ENCODE data around the gene DDX10. TPM values are rescaled to one million over a fixed set of nuclear protein-coding genes. Genes with fewer than 3 reads are reported as not detected.

Gene DDX10
- total and polyA plus RNA-seq, 9 donors, result 13.1 to 34.3 (median 25.7) TPM

DNA sequence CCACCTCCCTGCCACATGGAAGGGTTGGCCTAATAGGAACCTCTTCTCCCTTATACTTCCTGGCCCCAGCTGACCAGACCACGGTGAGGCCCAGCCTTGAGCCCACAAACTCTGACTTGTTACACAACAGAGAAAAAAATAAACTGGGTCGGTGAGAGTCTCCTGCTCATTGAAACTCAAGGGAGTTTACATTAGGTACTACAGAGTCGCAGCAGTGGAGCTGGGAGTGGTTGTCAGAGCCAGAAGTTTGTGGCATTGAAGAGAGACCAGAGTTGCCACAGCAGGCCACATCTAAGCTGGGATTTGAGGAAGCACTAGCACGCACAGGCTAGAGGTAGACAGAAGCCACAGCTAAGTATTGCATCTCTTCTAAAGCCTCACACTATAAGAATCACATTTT is 296.2 kb downstream of the DDX10 start:
- no peak overlapping the region for H3K27ac ChIP-seq
- intact Hi-C loops (cut with DNase I), result no loop called here
- no peaks in the 10 kb centered on the region for H3K27me3 ChIP-seq
- no peak for DNase-seq
- 52 to 58% (median 55%) methylated on average over 4 of the region's 4 CpGs for WGBS, 3 donors
- no peaks in the 10 kb centered on the region for H3K4me1 ChIP-seq (ENCODE audit: insufficient read depth)
- no peaks in the 10 kb centered on the region for H3K36me3 ChIP-seq
- no peaks in the 10 kb centered on the region for H3K9me3 ChIP-seq
- TF ChIP-seq POLR2A (IDR thresholded peaks at IDR 0.05), result no peak
- TF ChIP-seq, protein P1, sequence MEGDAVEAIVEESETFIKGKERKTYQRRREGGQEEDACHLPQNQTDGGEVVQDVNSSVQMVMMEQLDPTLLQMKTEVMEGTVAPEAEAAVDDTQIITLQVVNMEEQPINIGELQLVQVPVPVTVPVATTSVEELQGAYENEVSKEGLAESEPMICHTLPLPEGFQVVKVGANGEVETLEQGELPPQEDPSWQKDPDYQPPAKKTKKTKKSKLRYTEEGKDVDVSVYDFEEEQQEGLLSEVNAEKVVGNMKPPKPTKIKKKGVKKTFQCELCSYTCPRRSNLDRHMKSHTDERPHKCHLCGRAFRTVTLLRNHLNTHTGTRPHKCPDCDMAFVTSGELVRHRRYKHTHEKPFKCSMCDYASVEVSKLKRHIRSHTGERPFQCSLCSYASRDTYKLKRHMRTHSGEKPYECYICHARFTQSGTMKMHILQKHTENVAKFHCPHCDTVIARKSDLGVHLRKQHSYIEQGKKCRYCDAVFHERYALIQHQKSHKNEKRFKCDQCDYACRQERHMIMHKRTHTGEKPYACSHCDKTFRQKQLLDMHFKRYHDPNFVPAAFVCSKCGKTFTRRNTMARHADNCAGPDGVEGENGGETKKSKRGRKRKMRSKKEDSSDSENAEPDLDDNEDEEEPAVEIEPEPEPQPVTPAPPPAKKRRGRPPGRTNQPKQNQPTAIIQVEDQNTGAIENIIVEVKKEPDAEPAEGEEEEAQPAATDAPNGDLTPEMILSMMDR (IDR thresholded peaks at IDR 0.05), result no peak
- no peak for TF ChIP-seq EP300 (IDR thresholded peaks at IDR 0.05)
- no peak overlapping the region for H3K4me3 ChIP-seq

DNA sequence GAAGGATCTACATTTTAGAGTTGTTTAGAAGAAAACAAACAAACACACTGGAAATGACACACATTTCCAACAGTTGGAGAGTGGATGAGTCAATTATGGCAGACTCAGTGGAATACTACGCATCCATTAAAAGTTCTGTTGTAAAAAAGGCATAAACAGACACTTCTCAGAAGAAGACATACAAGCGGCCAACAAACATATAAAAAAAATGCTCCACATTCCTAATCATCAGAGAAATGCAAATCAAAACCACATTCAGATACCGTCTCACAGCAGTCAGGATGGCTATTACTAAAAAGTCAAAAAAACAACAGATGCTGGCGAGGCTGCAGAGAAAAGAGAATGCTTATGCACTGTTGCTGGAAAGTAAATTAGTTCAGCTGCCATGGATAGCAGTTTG is 298.2 kb downstream of the DDX10 start:
- Histone ChIP-seq H3K4me1 (ENCODE audit: insufficient read depth) (no peaks in the 10 kb centered on the region), H3K4me3 (no peak overlapping the region), H3K9me3 (no peaks in the 10 kb centered on the region), H3K36me3 (no peaks in the 10 kb centered on the region), H3K27ac (no peak overlapping the region), H3K27me3 (no peaks in the 10 kb centered on the region)
- TF ChIP-seq, protein P1 (IDR thresholded peaks at IDR 0.05), result no peak
- intact Hi-C loops (cut with DNase I), result no loop called here
- 64 to 86% (median 80%) methylated on average over 4 of the region's 4 CpGs for WGBS, 3 donors
- DNase-seq, result no peak

DNA sequence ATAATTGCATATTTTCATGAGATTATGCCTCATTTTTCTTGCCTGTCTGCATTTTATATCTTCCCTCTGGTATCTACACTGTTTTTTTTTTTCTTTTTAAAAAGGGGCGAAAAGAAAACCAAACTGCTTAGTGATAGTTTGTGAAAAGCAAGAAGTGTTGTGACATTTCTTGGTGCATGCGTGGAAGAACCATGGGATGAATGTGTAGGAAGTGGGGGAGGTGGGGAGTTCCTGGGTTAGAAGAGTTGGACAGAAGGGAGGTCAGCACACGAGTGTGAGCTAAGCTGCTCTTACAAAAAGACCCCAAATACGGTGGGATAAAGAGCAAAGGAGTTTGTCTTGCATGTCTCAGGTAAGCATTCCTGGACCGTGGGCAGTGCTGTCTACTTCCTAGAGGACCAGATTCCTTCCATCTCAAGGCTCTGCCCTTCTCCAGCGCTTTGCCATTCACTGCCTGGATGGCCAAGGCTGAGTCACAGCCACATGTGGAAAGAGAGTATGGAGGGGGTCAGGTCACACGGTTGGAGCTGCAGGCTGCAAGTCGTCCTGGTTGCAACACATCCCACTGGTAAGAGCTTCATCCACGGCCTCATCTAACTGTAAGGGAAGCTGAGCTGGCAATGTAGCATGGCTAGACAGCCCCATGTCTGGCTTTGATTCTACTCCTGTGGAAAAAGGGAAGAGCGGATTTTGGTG is 300.6 kb downstream of the DDX10 start:
- Histone ChIP-seq H3K9me3 (no peaks in the 10 kb centered on the region), H3K27me3 (no peaks in the 10 kb centered on the region), H3K36me3 (no peaks in the 10 kb centered on the region), H3K4me1 (ENCODE audit: insufficient read depth) (no peaks in the 10 kb centered on the region), H3K4me3 (no peak overlapping the region), H3K27ac (no peak overlapping the region)
- TF ChIP-seq EP300 (IDR thresholded peaks at IDR 0.05) (no peak), POLR2A (IDR thresholded peaks at IDR 0.05) (no peak)
- TF ChIP-seq, protein P1 (IDR thresholded peaks at IDR 0.05), result no peak
- 66 to 70% (median 67%) methylated on average over 10 of the region's 10 CpGs for WGBS, 3 donors
- no peak for DNase-seq
- intact Hi-C loops (cut with DNase I), result no loop called here

DNA sequence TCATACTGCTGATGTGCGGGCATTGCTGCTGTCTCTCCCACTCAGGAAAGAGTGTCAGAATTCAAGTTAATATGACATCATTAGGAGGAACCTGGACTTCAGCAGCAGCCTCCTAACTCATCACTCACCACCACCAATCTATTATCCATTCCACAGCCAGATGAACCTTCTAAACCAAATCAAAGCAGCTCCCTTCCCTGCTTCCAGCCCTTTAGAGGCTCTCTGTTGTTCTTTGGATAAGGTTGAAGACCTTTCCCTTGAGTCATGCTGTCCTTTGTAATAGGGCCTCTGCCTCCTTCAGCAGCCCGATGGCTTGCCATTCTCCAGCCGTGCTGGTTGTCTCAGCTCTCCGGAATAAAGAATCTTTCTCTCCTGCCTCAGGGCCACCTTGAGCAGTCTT is 301.3 kb downstream of the DDX10 start:
- Histone ChIP-seq H3K27me3 (no peaks in the 10 kb centered on the region), H3K9me3 (no peaks in the 10 kb centered on the region), H3K4me3 (no peak overlapping the region), H3K36me3 (no peaks in the 10 kb centered on the region), H3K27ac (no peak overlapping the region), H3K4me1 (ENCODE audit: insufficient read depth) (no peaks in the 10 kb centered on the region)
- TF ChIP-seq, protein P1 (IDR thresholded peaks at IDR 0.05), result no peak
- TF ChIP-seq EP300 (IDR thresholded peaks at IDR 0.05), result no peak
- TF ChIP-seq POLR2A (IDR thresholded peaks at IDR 0.05), result no peak
- no peak for DNase-seq
- 95 to 97% (median 96%) methylated on average over 4 of the region's 4 CpGs for WGBS, 3 donors
- intact Hi-C loops (cut with DNase I), result no loop called here

Data from ovary (tissue), 9 donors.